ENCODE results near the gene FIGN.

DNA sequence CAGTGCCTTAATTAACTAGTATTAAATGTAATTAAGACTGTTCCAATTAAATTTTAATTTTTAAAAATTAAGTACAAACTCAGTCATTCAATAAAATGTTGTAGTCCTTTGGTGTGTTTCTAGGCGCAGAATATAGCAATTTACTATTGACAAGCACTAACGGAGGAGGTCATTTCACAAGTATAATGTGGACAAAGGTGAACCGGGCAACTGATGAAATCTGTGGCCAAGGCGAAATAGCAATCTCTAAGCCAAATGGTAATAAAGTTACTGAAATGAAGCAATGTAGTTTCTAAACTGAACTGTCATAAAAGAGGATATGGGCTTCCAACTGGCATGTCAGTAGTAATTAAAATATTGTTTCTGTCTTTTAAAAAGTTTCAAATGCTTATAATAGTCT, 27.5 kb downstream of the FIGN start:
- TF ChIP-seq, protein P1, sequence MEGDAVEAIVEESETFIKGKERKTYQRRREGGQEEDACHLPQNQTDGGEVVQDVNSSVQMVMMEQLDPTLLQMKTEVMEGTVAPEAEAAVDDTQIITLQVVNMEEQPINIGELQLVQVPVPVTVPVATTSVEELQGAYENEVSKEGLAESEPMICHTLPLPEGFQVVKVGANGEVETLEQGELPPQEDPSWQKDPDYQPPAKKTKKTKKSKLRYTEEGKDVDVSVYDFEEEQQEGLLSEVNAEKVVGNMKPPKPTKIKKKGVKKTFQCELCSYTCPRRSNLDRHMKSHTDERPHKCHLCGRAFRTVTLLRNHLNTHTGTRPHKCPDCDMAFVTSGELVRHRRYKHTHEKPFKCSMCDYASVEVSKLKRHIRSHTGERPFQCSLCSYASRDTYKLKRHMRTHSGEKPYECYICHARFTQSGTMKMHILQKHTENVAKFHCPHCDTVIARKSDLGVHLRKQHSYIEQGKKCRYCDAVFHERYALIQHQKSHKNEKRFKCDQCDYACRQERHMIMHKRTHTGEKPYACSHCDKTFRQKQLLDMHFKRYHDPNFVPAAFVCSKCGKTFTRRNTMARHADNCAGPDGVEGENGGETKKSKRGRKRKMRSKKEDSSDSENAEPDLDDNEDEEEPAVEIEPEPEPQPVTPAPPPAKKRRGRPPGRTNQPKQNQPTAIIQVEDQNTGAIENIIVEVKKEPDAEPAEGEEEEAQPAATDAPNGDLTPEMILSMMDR (IDR thresholded peaks at IDR 0.05): no peak
- TF ChIP-seq PRRX2 (CRISPR knock-in tag; IDR thresholded peaks at IDR 0.05) (no peak), TEAD4 (CRISPR knock-in tag; IDR thresholded peaks at IDR 0.05) (no peak), ELF4 (CRISPR knock-in tag; IDR thresholded peaks at IDR 0.05; ENCODE audit: low read depth) (no peak), SP1 (CRISPR knock-in tag; conservative IDR thresholded peaks at IDR 0.05) (no peak), RORB (CRISPR knock-in tag; IDR thresholded peaks at IDR 0.05) (no peak), ZNF263 (CRISPR knock-in tag; IDR thresholded peaks at IDR 0.05; ENCODE audit: low read depth) (no peak), TP53 (CRISPR knock-in tag; IDR thresholded peaks at IDR 0.05) (no peak), MAX (CRISPR knock-in tag; IDR thresholded peaks at IDR 0.05) (no peak)
